AG04450 (cell line): ENCODE results near the gene AGRP. TPM values are rescaled to one million over a fixed set of nuclear protein-coding genes. Genes with fewer than 3 reads are reported as not detected.

Experiments used
- CTCF ChIA-PET: fragments of 300-600, 350-600 bp; formaldehyde crosslinking; extraction: SDS; loops from one replicate; lab custom pipeline; 2022; ENCODE audit warnings: antibody characterized with exemption, inconsistent platforms; lab: Charles Lee
- POLR2A ChIA-PET: fragments of 350-600 bp; formaldehyde crosslinking; extraction: SDS; loops from one replicate; lab custom pipeline; 2021; ENCODE audit warnings: antibody characterized with exemption, inconsistent platforms; lab: Yijun Ruan, JAX
- DNase-seq: peaks from one replicate; pipeline ENCODE4 v3.0.0-alpha.2; 2011; ENCODE audit warnings: low read depth, low spot score
- H3K27ac ChIP-seq: one replicate; pipeline ENCODE4 v1.5.1; 2012; ENCODE audit warnings: low read depth, low read length, control low read depth
- H3K27me3 ChIP-seq: one replicate; pipeline ENCODE4 v1.6.0; 2012; ENCODE audit warnings: low read length; ENCODE audit not compliant: control insufficient read depth, insufficient read depth
- H3K4me3 ChIP-seq: 2 replicates; pipeline ENCODE4 v1.5.1; 2011; ENCODE audit warnings: mild to moderate bottlenecking, low read depth, low read length, control low read depth
- H3K9me3 ChIP-seq: 2 replicates; pipeline ENCODE4 v1.5.1; 2012; ENCODE audit warnings: low read length; ENCODE audit not compliant: control insufficient read depth, insufficient read depth
- polyA plus RNA-seq: library from polyadenylated mRNA; depleted of rRNA; stranded (reverse); fragments of >200 nt; gene quantifications from 2 replicates; pipeline ENCODE4 v1.2.3, GENCODE V29; 2011
- TF ChIP-seq, protein P1 (sequence below): IDR thresholded peaks from 2 replicates; pipeline ENCODE4 v1.5.1; 2011; ENCODE audit warnings: low read depth, low read length, control low read depth, inconsistent platforms

Gene AGRP
- polyA plus RNA-seq, 1 experiment: not detected

DNA sequence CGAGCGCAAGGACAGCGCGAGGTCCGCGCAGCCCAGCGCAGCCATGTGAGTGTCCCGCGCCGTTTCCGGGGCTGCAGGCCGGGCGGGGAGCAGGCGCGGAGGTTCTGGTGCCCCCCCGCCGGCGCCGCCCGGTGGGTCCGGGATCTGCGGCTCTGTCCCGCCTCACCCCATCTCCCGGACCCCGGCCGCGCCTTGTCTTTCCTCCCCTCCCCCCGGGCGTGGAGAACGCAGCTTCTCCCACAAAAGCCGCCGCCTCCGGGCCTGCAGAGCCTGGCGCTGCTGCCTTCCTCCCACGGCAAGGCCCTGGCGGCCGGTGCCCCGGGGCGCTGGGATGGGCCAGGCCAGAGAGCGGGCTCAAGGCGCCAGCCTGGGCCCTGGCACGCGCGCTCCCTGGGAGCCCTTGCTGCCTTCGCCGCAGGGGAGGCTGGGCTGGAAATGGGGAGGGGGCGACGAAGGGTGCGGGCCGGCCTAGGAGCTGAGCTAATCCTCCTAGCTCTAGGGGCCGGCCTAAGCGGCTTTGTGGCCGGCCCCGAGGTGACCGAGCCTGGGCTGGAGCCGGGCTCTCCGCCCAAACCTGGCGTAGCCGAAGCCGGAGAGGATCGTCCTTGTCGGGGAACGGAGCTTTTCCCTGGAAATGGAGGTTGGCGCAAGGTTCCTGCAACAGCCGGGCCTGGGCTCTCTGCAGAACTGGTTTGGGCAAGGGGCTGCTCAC is 45.7 kb upstream of the AGRP start:
- no peaks in the 10 kb centered on the region; the same call in 1 of the 2 replicates for H3K9me3 ChIP-seq
- no peak for DNase-seq
- TF ChIP-seq, protein P1, sequence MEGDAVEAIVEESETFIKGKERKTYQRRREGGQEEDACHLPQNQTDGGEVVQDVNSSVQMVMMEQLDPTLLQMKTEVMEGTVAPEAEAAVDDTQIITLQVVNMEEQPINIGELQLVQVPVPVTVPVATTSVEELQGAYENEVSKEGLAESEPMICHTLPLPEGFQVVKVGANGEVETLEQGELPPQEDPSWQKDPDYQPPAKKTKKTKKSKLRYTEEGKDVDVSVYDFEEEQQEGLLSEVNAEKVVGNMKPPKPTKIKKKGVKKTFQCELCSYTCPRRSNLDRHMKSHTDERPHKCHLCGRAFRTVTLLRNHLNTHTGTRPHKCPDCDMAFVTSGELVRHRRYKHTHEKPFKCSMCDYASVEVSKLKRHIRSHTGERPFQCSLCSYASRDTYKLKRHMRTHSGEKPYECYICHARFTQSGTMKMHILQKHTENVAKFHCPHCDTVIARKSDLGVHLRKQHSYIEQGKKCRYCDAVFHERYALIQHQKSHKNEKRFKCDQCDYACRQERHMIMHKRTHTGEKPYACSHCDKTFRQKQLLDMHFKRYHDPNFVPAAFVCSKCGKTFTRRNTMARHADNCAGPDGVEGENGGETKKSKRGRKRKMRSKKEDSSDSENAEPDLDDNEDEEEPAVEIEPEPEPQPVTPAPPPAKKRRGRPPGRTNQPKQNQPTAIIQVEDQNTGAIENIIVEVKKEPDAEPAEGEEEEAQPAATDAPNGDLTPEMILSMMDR: no peak
- H3K27ac ChIP-seq: peak overlapping the region; percentile 80
- POLR2A ChIA-PET: interaction anchor here (0.6 to 1.6 kb wide), 4 partner anchors 8 to 555 kb away, joined by 3 to 5 read pairs (median 4); partner anchors contain the start of genes ATP6V0D1 and CTCF
- H3K4me3 ChIP-seq: peak overlapping the region; percentile 80
- CTCF ChIA-PET: interaction anchor here (2.0 to 8.1 kb wide), 2 partner anchors 7 to 18 kb away, joined by 7 to 52 read pairs; no protein-coding TSS in a partner anchor
- H3K27me3 ChIP-seq: no peaks in the 10 kb centered on the region

DNA sequence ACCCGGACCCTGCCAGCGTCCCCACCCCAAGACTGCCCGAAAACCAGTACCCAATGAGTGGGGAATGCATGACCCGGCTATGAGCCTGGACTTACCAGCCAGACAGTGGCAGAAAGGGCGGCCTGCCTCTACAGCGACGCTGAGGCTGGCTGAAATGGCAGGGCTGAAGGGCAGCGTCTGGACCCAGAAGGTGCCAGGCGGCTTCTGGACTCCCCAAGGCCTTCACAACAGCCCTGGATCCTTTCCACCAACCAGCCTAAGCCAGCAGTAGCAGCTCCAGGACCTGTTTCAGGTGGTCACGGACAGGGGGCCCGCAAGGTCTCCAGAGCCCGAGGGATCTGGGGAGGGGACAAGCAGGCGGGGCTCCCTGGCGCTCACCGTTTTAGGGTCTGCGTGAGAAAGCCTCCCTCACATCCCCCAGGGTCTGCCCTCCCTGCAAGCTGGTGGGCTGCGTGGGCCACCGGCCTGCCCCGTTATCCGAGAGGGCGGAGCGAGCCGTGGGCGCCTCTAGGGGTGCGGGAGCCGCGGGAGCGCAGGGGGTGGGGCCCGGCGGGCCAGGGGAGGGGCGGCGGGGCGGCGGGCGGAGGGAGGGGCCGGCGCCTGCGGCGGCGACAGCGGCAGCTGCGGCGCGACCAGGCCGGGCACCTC is 45.0 kb upstream of the AGRP start, which contains the start of gene RIPOR1:
Gene RIPOR1, plus strand, starts transcription at position 608 of the 648 bp plus-strand sequence. CDS start 9,618 bp downstream, outside the sequence.
- ChIA-PET POLR2A (interaction anchor here (0.6 to 1.6 kb wide), 3 partner anchors 34 to 63 kb away, joined by 4 to 5 read pairs (median 4); partner anchors contain the start of genes ATP6V0D1 and CTCF), CTCF (interaction anchor here (2.0 to 8.1 kb wide), 2 partner anchors 6 to 19 kb away, joined by 7 to 52 read pairs; no protein-coding TSS in a partner anchor)
- Histone ChIP-seq H3K27ac (peak within 1 kb of the TSS; percentile 80), H3K9me3 (no peaks in the 10 kb centered on the region; the same call in 1 of the 2 replicates), H3K27me3 (no peaks in the 10 kb centered on the region), H3K4me3 (peak within 1 kb of the TSS; percentile 80)
- TF ChIP-seq, protein P1: 0 out of 2 replicates have a peak, but pooled peaks have one; percentile 8
- DNase-seq: no peak

DNA sequence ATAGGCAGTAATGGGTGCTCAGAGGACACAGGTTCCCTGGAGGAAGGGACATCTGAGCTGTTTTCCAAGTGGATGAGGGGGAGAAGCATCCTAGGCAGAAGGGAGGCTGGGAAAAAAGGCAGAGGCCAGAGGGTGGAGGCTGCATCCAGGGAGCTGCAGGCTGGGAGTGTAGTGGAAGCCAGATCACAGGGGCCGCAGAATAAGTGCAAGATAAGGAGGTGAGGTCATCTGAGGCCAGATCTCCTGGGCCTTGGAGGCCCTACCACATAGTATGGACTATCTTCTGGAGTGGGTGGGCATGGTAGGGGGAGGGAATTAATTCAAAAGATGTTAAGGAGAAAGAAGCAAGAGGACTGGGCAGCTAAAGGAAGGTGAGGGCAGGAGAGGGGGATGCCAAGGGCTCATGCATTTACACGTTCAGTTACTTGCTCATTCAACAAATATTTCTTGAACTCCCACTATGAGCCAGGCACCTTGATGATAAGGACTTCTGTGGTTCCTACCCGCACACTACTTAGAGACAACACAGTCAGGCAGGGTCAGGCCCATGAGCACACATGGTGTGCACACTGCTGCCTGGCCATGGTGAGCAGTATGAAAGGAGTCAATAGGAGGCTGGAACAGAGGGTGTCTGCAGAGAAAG is 42.9 kb upstream of the AGRP start:
- ChIA-PET CTCF (interaction anchor here (1.1 to 8.1 kb wide), 4 partner anchors 12 to 142 kb away, joined by 3 to 181 read pairs (median 11); partner anchors contain the start of genes C16orf86 and ENKD1), POLR2A (no interaction called here)
- no peaks in the 10 kb centered on the region; the same call in 1 of the 2 replicates for H3K9me3 ChIP-seq
- no peak overlapping the region for H3K27ac ChIP-seq
- no peak for DNase-seq
- H3K27me3 ChIP-seq: no peaks in the 10 kb centered on the region
- H3K4me3 ChIP-seq: no peak overlapping the region
- TF ChIP-seq, protein P1: no peak

DNA sequence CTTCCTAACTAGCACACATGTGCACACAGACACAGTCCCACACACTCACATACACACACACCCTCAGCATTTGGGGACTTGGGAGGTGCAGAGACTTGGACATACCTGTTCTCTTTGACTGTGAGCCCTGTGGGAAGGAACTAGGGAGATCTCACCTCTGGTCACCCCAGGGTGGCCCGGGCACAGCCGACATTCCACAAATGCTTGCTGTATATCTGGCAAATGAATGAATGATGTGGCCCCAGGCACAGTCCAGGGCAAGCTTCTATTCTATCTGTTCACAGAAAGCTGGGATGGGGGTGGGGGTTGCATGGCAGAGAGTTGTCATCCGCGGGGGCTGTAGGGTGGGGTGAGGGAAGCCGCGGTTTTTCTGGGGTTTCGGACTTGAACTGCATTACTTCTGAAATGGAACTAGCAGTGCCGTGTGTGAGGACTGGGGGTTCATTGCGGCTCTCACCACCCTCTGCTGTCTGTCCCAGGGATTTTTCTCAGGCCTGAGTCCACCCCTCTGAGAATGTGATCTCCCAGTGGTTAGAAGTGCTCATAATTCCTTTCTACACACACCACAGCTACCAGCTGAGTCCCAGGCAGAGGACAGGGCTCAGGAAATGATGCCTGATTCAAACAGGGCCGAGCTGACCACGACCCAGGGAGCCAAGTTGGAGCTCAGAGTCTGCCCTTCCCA is 42.0 kb upstream of the AGRP start:
- POLR2A ChIA-PET: no interaction called here

More for the DNA sequence above, 42.0 kb upstream of the AGRP start:
- Histone ChIP-seq H3K9me3 (no peaks in the 10 kb centered on the region; the same call in 1 of the 2 replicates), H3K27me3 (no peaks in the 10 kb centered on the region), H3K4me3 (no peak overlapping the region), H3K27ac (no peak overlapping the region)
- CTCF ChIA-PET: interaction anchor here (0.6 to 8.1 kb wide), 5 partner anchors 11 to 143 kb away, joined by 3 to 181 read pairs (median 7); partner anchors contain the start of genes C16orf86 and ENKD1
- no peak for DNase-seq
- TF ChIP-seq, protein P1: peak; percentile 34
